Measurements from ENCODE around the gene RASGRP2.
A peak's percentile ranks its signal among the peaks of the same experiment; 100 is the strongest.

The RASGRP2 gene

DNA sequence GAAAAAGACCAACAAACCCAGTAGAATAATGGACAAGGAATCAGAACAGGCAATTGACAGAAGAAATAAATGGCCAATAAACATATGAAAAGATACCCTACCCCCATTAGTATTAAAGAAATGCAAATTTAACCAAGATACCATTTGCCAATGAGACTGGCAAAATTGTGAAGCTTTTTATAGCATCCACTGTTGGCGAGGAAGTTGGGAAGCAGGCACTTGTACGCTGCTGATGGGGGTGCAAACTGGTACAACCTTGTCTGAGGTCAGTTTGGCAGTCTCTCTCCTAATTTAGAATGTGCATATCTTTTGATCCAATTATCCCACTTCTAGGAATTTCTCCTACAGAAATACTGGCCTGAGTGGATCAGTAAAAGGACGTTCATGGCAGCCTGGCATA lies 12.3 kb downstream of the RASGRP2 start:
- no peak overlapping the region for H3K4ac ChIP-seq (ENCODE audit: low read length)
- H3K27me3 ChIP-seq (ENCODE audit: control insufficient read depth in 3 of 3, insufficient read depth in 3 of 3, low read depth in 1 of 3, low read length in 3 of 3): no peaks in the 10 kb centered on the region
- no peak overlapping the region for H2BK12ac ChIP-seq (ENCODE audit: low read length)
- no peak overlapping the region for H3K27ac ChIP-seq (replicated peaks; ENCODE audit: low read length)
- no peak overlapping the region for H4K91ac ChIP-seq (ENCODE audit: low read depth, low read length, poor library complexity)
- no peak overlapping the region for H4K8ac ChIP-seq (ENCODE audit: low read depth, low read length)
- no peak overlapping the region for H2BK5ac ChIP-seq (ENCODE audit: low read length)
- no peak for DNase-seq (ENCODE audit: low spot score)
- H3K4me1 ChIP-seq (ENCODE audit: control insufficient read depth in 2 of 2, insufficient read depth in 1 of 2, low read depth in 1 of 2, low read length in 2 of 2): peaks cover 7% of the 10 kb centered on the region in 2 donors
- H2AK5ac ChIP-seq (ENCODE audit: low read depth, low read length): no peak overlapping the region
- H3K14ac ChIP-seq (ENCODE audit: low read length): no peak overlapping the region
- no peak overlapping the region for H2BK15ac ChIP-seq (ENCODE audit: low read length)
- H3K79me1 ChIP-seq (ENCODE audit: low read depth, low read length): no peaks in the 10 kb centered on the region
- H3K23ac ChIP-seq (ENCODE audit: low read depth, low read length, poor library complexity): no peak overlapping the region
- no peak overlapping the region for H2AFZ ChIP-seq (ENCODE audit: low read length)
- no peak overlapping the region for H3K4me3 ChIP-seq (ENCODE audit: low read length in 2 of 2)
- no peak overlapping the region for H2BK120ac ChIP-seq (ENCODE audit: low read depth, low read length)
- no peaks in the 10 kb centered on the region for H3K36me3 ChIP-seq (replicated peaks in 1 of 2; ENCODE audit: control insufficient read depth in 2 of 2, insufficient read depth in 2 of 2, low read length in 2 of 2)
- no peak overlapping the region for H3K4me2 ChIP-seq (ENCODE audit: insufficient read depth, low read length, poor library complexity, severe bottlenecking)
- H3K9ac ChIP-seq (ENCODE audit: low read depth, low read length, poor library complexity): no peak overlapping the region
- no peaks in the 10 kb centered on the region for H3K9me3 ChIP-seq (replicated peaks in 1 of 2; ENCODE audit: control insufficient read depth in 2 of 2, insufficient read depth in 1 of 2, low read depth in 1 of 2, low read length in 2 of 2)
- WGBS, 2 donors (ENCODE audit: extremely low coverage in 2 of 2, insufficient read length in 2 of 2, insufficient replicate concordance in 1 of 2): no CpG with 5 or more reads among the region's 3 CpGs
- H3K18ac ChIP-seq (ENCODE audit: low read length): no peak overlapping the region

GRCh38 chr11:64729851-64730382 lies 14.0 kb downstream of the RASGRP2 start:
- H3K23ac ChIP-seq (ENCODE audit: low read depth, low read length, poor library complexity): no peak overlapping the region
- H4K8ac ChIP-seq (ENCODE audit: low read depth, low read length): peak overlapping the region; percentile 9
- H3K14ac ChIP-seq (ENCODE audit: low read length): no peak overlapping the region
- peak overlapping the region; percentile 66 for H2AFZ ChIP-seq (ENCODE audit: low read length)
- H3K9me3 ChIP-seq (replicated peaks in 1 of 2; ENCODE audit: control insufficient read depth in 2 of 2, insufficient read depth in 1 of 2, low read depth in 1 of 2, low read length in 2 of 2): no peaks in the 10 kb centered on the region
- H2BK12ac ChIP-seq (ENCODE audit: low read length): no peak overlapping the region
- no peak overlapping the region for H3K9ac ChIP-seq (ENCODE audit: low read depth, low read length, poor library complexity)
- H2BK120ac ChIP-seq (ENCODE audit: low read depth, low read length): no peak overlapping the region
- H3K36me3 ChIP-seq (replicated peaks in 1 of 2; ENCODE audit: control insufficient read depth in 2 of 2, insufficient read depth in 2 of 2, low read length in 2 of 2): no peaks in the 10 kb centered on the region
- H2BK5ac ChIP-seq (ENCODE audit: low read length): no peak overlapping the region
- no peak overlapping the region for H3K4ac ChIP-seq (ENCODE audit: low read length)
- H3K4me3 ChIP-seq (ENCODE audit: low read length in 2 of 2): no peak overlapping the region
- H2AK5ac ChIP-seq (ENCODE audit: low read depth, low read length): peak overlapping the region; percentile 30
- no peak overlapping the region for H3K18ac ChIP-seq (ENCODE audit: low read length)
- no peak for DNase-seq (ENCODE audit: low spot score)
- H3K4me2 ChIP-seq (ENCODE audit: insufficient read depth, low read length, poor library complexity, severe bottlenecking): no peak overlapping the region
- no peaks in the 10 kb centered on the region for H3K27me3 ChIP-seq (ENCODE audit: control insufficient read depth in 3 of 3, insufficient read depth in 3 of 3, low read depth in 1 of 3, low read length in 3 of 3)
- WGBS, 2 donors (ENCODE audit: extremely low coverage in 2 of 2, insufficient read length in 2 of 2, insufficient replicate concordance in 1 of 2): no CpG with 5 or more reads among the region's 21 CpGs
- no peak overlapping the region for H3K27ac ChIP-seq (replicated peaks; ENCODE audit: low read length)
- no peaks in the 10 kb centered on the region for H3K79me1 ChIP-seq (ENCODE audit: low read depth, low read length)
- no peak overlapping the region for H2BK15ac ChIP-seq (ENCODE audit: low read length)
- peaks cover 16 to 18% of the 10 kb centered on the region in 2 donors for H3K4me1 ChIP-seq (ENCODE audit: control insufficient read depth in 2 of 2, insufficient read depth in 1 of 2, low read depth in 1 of 2, low read length in 2 of 2)
- H4K91ac ChIP-seq (ENCODE audit: low read depth, low read length, poor library complexity): no peak overlapping the region

DNA sequence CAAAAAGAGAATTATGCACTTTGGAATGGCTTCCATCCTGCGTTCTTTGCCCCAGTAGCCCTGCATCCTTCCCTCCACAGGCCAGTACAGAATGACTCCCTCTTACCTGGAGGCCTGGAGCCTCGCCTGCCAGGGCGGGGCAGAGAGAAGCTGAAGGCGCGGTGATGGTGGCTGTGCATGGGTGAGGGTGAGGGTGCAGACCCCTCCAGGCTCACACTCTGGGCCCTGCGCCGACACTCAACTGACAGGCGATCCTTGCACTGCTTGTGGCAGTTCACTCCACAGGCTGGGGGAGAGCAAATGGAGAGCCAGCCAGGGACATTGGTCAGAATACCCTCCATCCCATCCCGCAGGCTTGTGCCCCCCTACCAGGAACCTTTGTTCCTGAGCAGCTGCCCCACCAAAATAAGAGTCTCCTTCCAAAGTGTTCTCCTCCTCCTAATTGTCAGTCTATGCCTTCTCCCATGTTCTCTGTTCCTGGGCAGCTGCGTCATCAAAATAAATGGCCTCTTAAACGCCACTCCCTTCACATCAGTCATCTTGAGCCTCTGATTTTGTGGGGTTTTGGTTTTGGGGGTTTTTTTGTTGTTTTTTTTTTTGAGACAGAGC lies 15.1 kb downstream of the RASGRP2 start:
- no peak overlapping the region for H3K18ac ChIP-seq (ENCODE audit: low read length)
- H2BK120ac ChIP-seq (ENCODE audit: low read depth, low read length): no peak overlapping the region
- no peaks in the 10 kb centered on the region for H3K79me1 ChIP-seq (ENCODE audit: low read depth, low read length)
- no peak overlapping the region for H2AFZ ChIP-seq (ENCODE audit: low read length)
- H3K4ac ChIP-seq (ENCODE audit: low read length): no peak overlapping the region
- no peak overlapping the region for H4K91ac ChIP-seq (ENCODE audit: low read depth, low read length, poor library complexity)
- no peaks in the 10 kb centered on the region for H3K36me3 ChIP-seq (replicated peaks in 1 of 2; ENCODE audit: control insufficient read depth in 2 of 2, insufficient read depth in 2 of 2, low read length in 2 of 2)
- H3K14ac ChIP-seq (ENCODE audit: low read length): no peak overlapping the region
- no CpG with 5 or more reads among the region's 11 CpGs for whole genome bisulfite sequencing, 2 donors (ENCODE audit: extremely low coverage in 2 of 2, insufficient read length in 2 of 2, insufficient replicate concordance in 1 of 2)
- H3K23ac ChIP-seq (ENCODE audit: low read depth, low read length, poor library complexity): no peak overlapping the region
- H2AK5ac ChIP-seq (ENCODE audit: low read depth, low read length): peak overlapping the region; percentile 72
- H2BK12ac ChIP-seq (ENCODE audit: low read length): no peak overlapping the region
- no peaks in the 10 kb centered on the region for H3K9me3 ChIP-seq (replicated peaks in 1 of 2; ENCODE audit: control insufficient read depth in 2 of 2, insufficient read depth in 1 of 2, low read depth in 1 of 2, low read length in 2 of 2)
- no peak overlapping the region for H2BK15ac ChIP-seq (ENCODE audit: low read length)
- no peaks in the 10 kb centered on the region for H3K27me3 ChIP-seq (ENCODE audit: control insufficient read depth in 3 of 3, insufficient read depth in 3 of 3, low read depth in 1 of 3, low read length in 3 of 3)
- H3K27ac ChIP-seq (replicated peaks; ENCODE audit: low read length): no peak overlapping the region
- H3K4me2 ChIP-seq (ENCODE audit: insufficient read depth, low read length, poor library complexity, severe bottlenecking): no peak overlapping the region
- no peak overlapping the region for H4K8ac ChIP-seq (ENCODE audit: low read depth, low read length)
- H3K4me3 ChIP-seq (ENCODE audit: low read length in 2 of 2): peak overlapping the region in 1 of 2 donors; percentile 4
- H3K4me1 ChIP-seq (ENCODE audit: control insufficient read depth in 2 of 2, insufficient read depth in 1 of 2, low read depth in 1 of 2, low read length in 2 of 2): peaks cover 21 to 29% of the 10 kb centered on the region in 2 donors
- H2BK5ac ChIP-seq (ENCODE audit: low read length): no peak overlapping the region
- H3K9ac ChIP-seq (ENCODE audit: low read depth, low read length, poor library complexity): no peak overlapping the region
- no peak for DNase-seq (ENCODE audit: low spot score)

- H3K79me1 ChIP-seq (ENCODE audit: low read depth, low read length): no peaks in the 10 kb centered on the region
- H3K27me3 ChIP-seq (ENCODE audit: control insufficient read depth in 3 of 3, insufficient read depth in 3 of 3, low read depth in 1 of 3, low read length in 3 of 3): peaks cover 0 to 5% (median 5%) of the 10 kb centered on the region in 3 experiments
- H2AK5ac ChIP-seq (ENCODE audit: low read depth, low read length): no peak overlapping the region
- no peak overlapping the region for H3K9ac ChIP-seq (ENCODE audit: low read depth, low read length, poor library complexity)
- peak overlapping the region; percentile 59 for H3K23ac ChIP-seq (ENCODE audit: low read depth, low read length, poor library complexity)
- no CpG with 5 or more reads among the region's 7 CpGs for WGBS, 2 donors (ENCODE audit: extremely low coverage in 2 of 2, insufficient read length in 2 of 2, insufficient replicate concordance in 1 of 2)
- no peak for DNase-seq (ENCODE audit: low spot score)
- no peak overlapping the region for H2BK15ac ChIP-seq (ENCODE audit: low read length)
- H3K4me3 ChIP-seq (ENCODE audit: low read length in 2 of 2): no peak overlapping the region
- H3K36me3 ChIP-seq (replicated peaks in 1 of 2; ENCODE audit: control insufficient read depth in 2 of 2, insufficient read depth in 2 of 2, low read length in 2 of 2): no peaks in the 10 kb centered on the region
- H2BK12ac ChIP-seq (ENCODE audit: low read length): no peak overlapping the region
- no peak overlapping the region for H4K8ac ChIP-seq (ENCODE audit: low read depth, low read length)
- peak overlapping the region; percentile 8 for H3K18ac ChIP-seq (ENCODE audit: low read length)
- no peak overlapping the region for H3K4ac ChIP-seq (ENCODE audit: low read length)
- H3K9me3 ChIP-seq (replicated peaks in 1 of 2; ENCODE audit: control insufficient read depth in 2 of 2, insufficient read depth in 1 of 2, low read depth in 1 of 2, low read length in 2 of 2): no peaks in the 10 kb centered on the region
- H2AFZ ChIP-seq (ENCODE audit: low read length): peak overlapping the region; percentile 93
- H2BK120ac ChIP-seq (ENCODE audit: low read depth, low read length): no peak overlapping the region
- H4K91ac ChIP-seq (ENCODE audit: low read depth, low read length, poor library complexity): no peak overlapping the region
- peaks cover 25 to 37% of the 10 kb centered on the region in 2 donors for H3K4me1 ChIP-seq (ENCODE audit: control insufficient read depth in 2 of 2, insufficient read depth in 1 of 2, low read depth in 1 of 2, low read length in 2 of 2)
- H3K27ac ChIP-seq (replicated peaks; ENCODE audit: low read length): no peak overlapping the region
- H3K14ac ChIP-seq (ENCODE audit: low read length): no peak overlapping the region
- H3K4me2 ChIP-seq (ENCODE audit: insufficient read depth, low read length, poor library complexity, severe bottlenecking): no peak overlapping the region
- no peak overlapping the region for H2BK5ac ChIP-seq (ENCODE audit: low read length)
These were observed 16.9 kb downstream of the RASGRP2 start for GRCh38 chr11:64726867-64727530.
